K562 (cell line): ENCODE measurements around the gene ELP1. TPM values are rescaled to one million over a fixed set of nuclear protein-coding genes. Genes with fewer than 3 reads are reported as not detected.

Experiments
- ATAC-seq: fragments of 200-7000 bp; cut with Tn5 transposase; 3 replicates; pipeline ENCODE4 v1.9.1; 2020; ENCODE audit warnings: moderate library complexity
- BruUV-seq: library from RNA; stranded (reverse); fragments of 400-500 nt; replicated peaks from 2 replicates; lab custom pipeline; 2021; lab: Mats Ljungman, UMichigan
- CTCF ChIA-PET: fragments of 300-600 bp; formaldehyde crosslinking; extraction: SDS; loops from one replicate; lab custom pipeline; 2021; ENCODE audit warnings: low intra/inter-chr PET ratio; lab: Yijun Ruan, JAX
- POLR2A ChIA-PET: fragments of 300-600, 350-650 bp; sonication (Branson Sonifier 250); formaldehyde crosslinking; extraction: SDS; loops from one replicate; lab custom pipeline; 2021; ENCODE audit warnings: antibody characterized with exemption, inconsistent platforms; lab: Yijun Ruan, JAX
- DNase-seq, 4 experiments: peaks; one replicate each; pipeline versions ENCODE4 v3.0.0 to v3.0.0-alpha.2; 2011 to 2018; ENCODE audit warnings: low spot score in 3 of 4, mixed read lengths in 3 of 4; ENCODE audit errors: extremely low read depth in 1 of 4
- FAIRE-seq: peaks from 2 replicates; lab custom pipeline; 2011; peaks lifted over from hg19 to GRCh38; lab: Jason Lieb, UNC
- H2AFZ ChIP-seq: 2 replicates; pipeline ENCODE4 v1.6.0; 2011; ENCODE audit warnings: low read depth, low read length, control low read depth, inconsistent platforms
- H3K27ac ChIP-seq: fragments of 200-600 bp; 3 replicates; pipeline ENCODE4 v1.8.0; 2011; ENCODE audit warnings: low read depth, mild to moderate bottlenecking, control low read depth, inconsistent platforms, low read length, moderate library complexity, mixed read lengths; ENCODE audit errors: extremely low read depth
- H3K27me3 ChIP-seq, 2 experiments: fragments of 300-600 bp in 1 of 2; 2 replicates in 1 of 2; 3 replicates in 1 of 2; pipeline versions ENCODE4 v1.6.0 to v1.8.0; 2011; ENCODE audit warnings: inconsistent platforms in 2 of 2, low read length in 2 of 2, mild to moderate bottlenecking in 1 of 2, mixed read lengths in 1 of 2, moderate library complexity in 1 of 2; ENCODE audit not compliant: control insufficient read depth in 2 of 2, insufficient read depth in 2 of 2
- H3K36me3 ChIP-seq: fragments of 300-600 bp; 3 replicates; pipeline ENCODE4 v1.8.0; 2011; ENCODE audit warnings: mild to moderate bottlenecking, low read length, inconsistent platforms; ENCODE audit not compliant: control insufficient read depth, insufficient read depth
- H3K4me1 ChIP-seq, 2 experiments: fragments of 200-600 bp in 1 of 2; replicated peaks in 1 of 2; 2 replicates in 1 of 2; 3 replicates in 1 of 2; pipeline versions ENCODE4 v1.5.1 to v1.8.0; 2011; ENCODE audit warnings: inconsistent platforms in 2 of 2, low read length in 2 of 2, mild to moderate bottlenecking in 1 of 2, mixed read lengths in 1 of 2, moderate library complexity in 1 of 2; ENCODE audit not compliant: control insufficient read depth in 2 of 2, insufficient read depth in 2 of 2
- H3K4me2 ChIP-seq: 2 replicates; pipeline ENCODE4 v1.6.1; 2011; ENCODE audit warnings: low read length, control low read depth, inconsistent platforms, mixed read lengths; ENCODE audit not compliant: insufficient read depth
- H3K4me3 ChIP-seq: fragments of 200-600 bp; sonication (generic), shearing (Covaris generic); 2 replicates; pipeline ENCODE4 v1.5.1; 2016; ENCODE audit warnings: control low read depth, inconsistent platforms
- H3K79me2 ChIP-seq: fragments of 200-600 bp; 3 replicates; pipeline ENCODE4 v1.8.0; 2011; ENCODE audit warnings: low read length, inconsistent platforms; ENCODE audit not compliant: control insufficient read depth, insufficient read depth
- H3K9ac ChIP-seq, 2 experiments: 2 replicates each; pipeline versions ENCODE4 v1.6.0 to v1.6.1; 2011; ENCODE audit warnings: low read depth in 2 of 2, low read length in 2 of 2, control low read depth in 1 of 2, inconsistent platforms in 1 of 2, mild to moderate bottlenecking in 1 of 2, mixed read lengths in 1 of 2; ENCODE audit not compliant: insufficient read depth in 1 of 2
- H3K9me1 ChIP-seq: one replicate; pipeline ENCODE4 v1.6.0; 2011; ENCODE audit warnings: inconsistent platforms, mild to moderate bottlenecking, low read length, moderate library complexity; ENCODE audit not compliant: control insufficient read depth, insufficient read depth
- H3K9me3 ChIP-seq: replicated peaks from 2 replicates; pipeline ENCODE4 v1.5.1; 2011; ENCODE audit warnings: low read depth, low read length, inconsistent platforms; ENCODE audit not compliant: control insufficient read depth, insufficient read depth
- H4K20me1 ChIP-seq: replicated peaks from 2 replicates; pipeline ENCODE4 v1.6.1; 2011; ENCODE audit warnings: low read length, inconsistent platforms, mixed read lengths; ENCODE audit not compliant: control insufficient read depth, insufficient read depth
- ETV5 ChIP-seq: sonication (generic); formaldehyde crosslinking; IDR thresholded peaks from 2 replicates; pipeline ENCODE4 v1.4.0; 2020; ENCODE audit warnings: low read depth, mild to moderate bottlenecking, missing genetic modification reagents
- HMGN3 ChIP-seq: IDR thresholded peaks from 2 replicates; pipeline ENCODE4 v1.6.1; 2011; ENCODE audit warnings: borderline replicate concordance, low read depth, mild to moderate bottlenecking, mixed read lengths, low read length; ENCODE audit not compliant: insufficient read length; ENCODE audit errors: extremely low read depth
- KDM5B ChIP-seq: fragments of 200-600 bp; sonication (generic); IDR thresholded peaks from 2 replicates; pipeline ENCODE4 v1.6.1; 2012; ENCODE audit warnings: low read depth, mild to moderate bottlenecking, moderate library complexity, low read length, control low read depth, inconsistent platforms; ENCODE audit not compliant: insufficient replicate concordance
- WGBS: fragments of 100-300 bp; shearing (Covaris generic); methylation state at CpG from one replicate; pipeline ENCODE4 v1.1.6; 2016; ENCODE audit warnings: low coverage, mixed read lengths; ENCODE audit not compliant: insufficient coverage; ENCODE audit errors: missing lambda C conversion rate; 5-methylcytosine and 5-hydroxymethylcytosine counted together
- in situ Hi-C: fragments of 300-500 bp; cut with MboI; formaldehyde crosslinking; loops from 4 replicates; pipeline ENCODE4 v1.15.0; 2018; ENCODE audit warnings: inconsistent platforms, mixed read lengths
- intact Hi-C: fragments of 100-400 bp; cut with micrococcal nuclease; formaldehyde crosslinking; loops from 2 replicates; pipeline ENCODE4 v1.14.2; 2022
- polyA plus RNA-seq, 8 experiments: library from polyadenylated mRNA; depleted of rRNA in 4 of 8; stranded (reverse) in 5 of 8; unstranded in 3 of 8; fragments of >200 nt; fragmentation: Nextera tagmentation in 2 of 8; fragmentation: Illumina TruSeq in 1 of 8; extraction: Ambion mirVana in 2 of 8; extraction: Trizol in 1 of 8; gene quantifications; 2 replicates each; pipeline versions ENCODE4 v1.2.1 to v1.2.3, GENCODE V29; 2011 to 2014; ENCODE audit warnings: inconsistent platforms in 1 of 8, missing spikeins in 1 of 8
- total RNA-seq, 7 experiments: library from RNA; depleted of rRNA in 6 of 7; stranded (reverse); fragments of >200 nt in 6 of 7; fragmentation: Illumina TruSeq in 2 of 7; extraction: Trizol in 2 of 7; gene quantifications; 2 replicates each; pipeline versions ENCODE4 v1.2.1 to v1.2.3, GENCODE V29; 2011 to 2021; ENCODE audit warnings: low replicate concordance in 1 of 7
- TF ChIP-seq, protein P1 (sequence below), 2 experiments: fragments of 150-350 bp in 1 of 2; IDR thresholded peaks; 2 replicates each; pipeline ENCODE4 v1.6.1; 2012 to 2016; ENCODE audit warnings: low read depth in 2 of 2, low read length in 2 of 2, mild to moderate bottlenecking in 1 of 2, moderate library complexity in 1 of 2
- TF ChIP-seq, protein P2 (sequence below): fragments of 450-650 bp; conservative IDR thresholded peaks from 2 replicates; pipeline ENCODE4 v1.6.1; 2016; ENCODE audit warnings: missing genetic modification characterization, low read depth, mild to moderate bottlenecking, control low read depth, missing compliant biosample characterization

ELP1 gene
- total and polyA plus RNA-seq, 9 of the 15 experiments (the other 6 are each of a cell fraction or from before 2014, with no cell fraction given): 17.0 to 48.6 (median 39.7) TPM

DNA sequence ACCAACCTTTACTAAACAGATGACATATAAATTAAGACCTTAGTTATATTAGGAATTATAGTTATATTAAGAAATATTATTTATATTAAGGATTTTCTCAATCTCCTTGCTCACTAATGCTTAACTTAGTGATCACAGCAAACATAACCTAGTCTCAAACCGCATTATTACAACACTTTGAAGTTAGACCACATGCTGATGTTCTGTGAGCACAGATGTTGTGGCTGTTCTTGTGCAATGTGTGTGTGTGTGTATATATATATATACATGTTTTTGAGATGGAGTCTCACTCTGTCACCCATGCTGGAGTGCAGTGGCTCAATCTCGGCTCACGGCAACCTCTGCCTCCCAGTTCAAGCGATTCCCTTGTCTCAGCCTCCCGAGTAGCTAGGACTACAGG is 20.5 kb downstream of the ELP1 start:
- ChIA-PET POLR2A (no interaction called here), CTCF (no interaction called here)
- no peak overlapping the region for H3K27ac ChIP-seq
- H3K79me2 ChIP-seq: no peaks in the 10 kb centered on the region
- H3K9me3 ChIP-seq: no peaks in the 10 kb centered on the region
- no peak overlapping the region for H3K4me2 ChIP-seq
- no peaks in the 10 kb centered on the region for H3K9me1 ChIP-seq
- H2AFZ ChIP-seq: no peak overlapping the region
- DNase-seq: no peak
- in situ Hi-C loops (no loop called here), intact Hi-C loops (no loop called here)
- no TSS peak for BruUV-seq
- peaks cover 79% of the 10 kb centered on the region for H3K36me3 ChIP-seq
- no peaks in the 10 kb centered on the region for H4K20me1 ChIP-seq
- no peaks in the 10 kb centered on the region for H3K4me1 ChIP-seq
- no peak overlapping the region for H3K4me3 ChIP-seq
- no peaks in the 10 kb centered on the region for H3K27me3 ChIP-seq
- TF ChIP-seq, protein P1, sequence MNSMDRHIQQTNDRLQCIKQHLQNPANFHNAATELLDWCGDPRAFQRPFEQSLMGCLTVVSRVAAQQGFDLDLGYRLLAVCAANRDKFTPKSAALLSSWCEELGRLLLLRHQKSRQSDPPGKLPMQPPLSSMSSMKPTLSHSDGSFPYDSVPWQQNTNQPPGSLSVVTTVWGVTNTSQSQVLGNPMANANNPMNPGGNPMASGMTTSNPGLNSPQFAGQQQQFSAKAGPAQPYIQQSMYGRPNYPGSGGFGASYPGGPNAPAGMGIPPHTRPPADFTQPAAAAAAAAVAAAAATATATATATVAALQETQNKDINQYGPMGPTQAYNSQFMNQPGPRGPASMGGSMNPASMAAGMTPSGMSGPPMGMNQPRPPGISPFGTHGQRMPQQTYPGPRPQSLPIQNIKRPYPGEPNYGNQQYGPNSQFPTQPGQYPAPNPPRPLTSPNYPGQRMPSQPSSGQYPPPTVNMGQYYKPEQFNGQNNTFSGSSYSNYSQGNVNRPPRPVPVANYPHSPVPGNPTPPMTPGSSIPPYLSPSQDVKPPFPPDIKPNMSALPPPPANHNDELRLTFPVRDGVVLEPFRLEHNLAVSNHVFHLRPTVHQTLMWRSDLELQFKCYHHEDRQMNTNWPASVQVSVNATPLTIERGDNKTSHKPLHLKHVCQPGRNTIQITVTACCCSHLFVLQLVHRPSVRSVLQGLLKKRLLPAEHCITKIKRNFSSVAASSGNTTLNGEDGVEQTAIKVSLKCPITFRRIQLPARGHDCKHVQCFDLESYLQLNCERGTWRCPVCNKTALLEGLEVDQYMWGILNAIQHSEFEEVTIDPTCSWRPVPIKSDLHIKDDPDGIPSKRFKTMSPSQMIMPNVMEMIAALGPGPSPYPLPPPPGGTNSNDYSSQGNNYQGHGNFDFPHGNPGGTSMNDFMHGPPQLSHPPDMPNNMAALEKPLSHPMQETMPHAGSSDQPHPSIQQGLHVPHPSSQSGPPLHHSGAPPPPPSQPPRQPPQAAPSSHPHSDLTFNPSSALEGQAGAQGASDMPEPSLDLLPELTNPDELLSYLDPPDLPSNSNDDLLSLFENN (IDR thresholded peaks at IDR 0.05; ENCODE audit: low read depth in 2 of 2, low read length in 2 of 2): no peak
- TF ChIP-seq, protein P2, sequence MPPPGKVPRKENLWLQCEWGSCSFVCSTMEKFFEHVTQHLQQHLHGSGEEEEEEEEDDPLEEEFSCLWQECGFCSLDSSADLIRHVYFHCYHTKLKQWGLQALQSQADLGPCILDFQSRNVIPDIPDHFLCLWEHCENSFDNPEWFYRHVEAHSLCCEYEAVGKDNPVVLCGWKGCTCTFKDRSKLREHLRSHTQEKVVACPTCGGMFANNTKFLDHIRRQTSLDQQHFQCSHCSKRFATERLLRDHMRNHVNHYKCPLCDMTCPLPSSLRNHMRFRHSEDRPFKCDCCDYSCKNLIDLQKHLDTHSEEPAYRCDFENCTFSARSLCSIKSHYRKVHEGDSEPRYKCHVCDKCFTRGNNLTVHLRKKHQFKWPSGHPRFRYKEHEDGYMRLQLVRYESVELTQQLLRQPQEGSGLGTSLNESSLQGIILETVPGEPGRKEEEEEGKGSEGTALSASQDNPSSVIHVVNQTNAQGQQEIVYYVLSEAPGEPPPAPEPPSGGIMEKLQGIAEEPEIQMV (tag): no peak
- TF ChIP-seq KDM5B (no peak), HMGN3 (no peak), ETV5 (CRISPR knock-in tag) (no peak)
- WGBS: 90% methylated on average over 5 of the region's 5 CpGs
- FAIRE-seq: no peak
- H3K9ac ChIP-seq: no peak overlapping the region
- no peak for ATAC-seq
